Measurements from ENCODE around the gene CKAP4. TPM values are rescaled to one million over a fixed set of nuclear protein-coding genes. Genes with fewer than 3 reads are reported as not detected.

Gene CKAP4
- total RNA-seq, 1 experiment from 2014 or later, result 62.4 TPM

- Histone ChIP-seq H3K4me2 (ENCODE audit: insufficient read depth, insufficient read length, low read length) (no peak overlapping the region), H4K8ac (replicated peaks; ENCODE audit: insufficient read length, low read depth, low read length) (no peak overlapping the region), H2BK120ac (ENCODE audit: low read depth, low read length, poor library complexity, severe bottlenecking) (no peak overlapping the region), H3K4ac (ENCODE audit: low read depth, low read length) (no peak overlapping the region), H4K5ac (ENCODE audit: insufficient read length, low read depth, low read length) (no peak overlapping the region), H4K20me1 (ENCODE audit: control insufficient read depth, insufficient read depth, insufficient read length) (no peaks in the 10 kb centered on the region), H2AFZ (ENCODE audit: low read length) (no peak overlapping the region), H3K4me1 (ENCODE audit: insufficient read depth, low read length) (no peaks in the 10 kb centered on the region), H3K27me3 (ENCODE audit: insufficient read depth, low read length) (no peaks in the 10 kb centered on the region), H3K23me2 (ENCODE audit: insufficient read length, low read depth, low read length, poor library complexity, severe bottlenecking) (no peaks in the 10 kb centered on the region), H4K91ac (ENCODE audit: insufficient read length, low read depth, low read length) (no peak overlapping the region), H2BK5ac (ENCODE audit: insufficient read length, low read length) (no peak overlapping the region), H3K9ac (ENCODE audit: extremely low read depth, insufficient read length, low read length) (no peak overlapping the region), H3K18ac (ENCODE audit: insufficient read length, low read depth, low read length) (no peak overlapping the region), H2BK20ac (ENCODE audit: low read depth, low read length, poor library complexity, severe bottlenecking) (no peak overlapping the region), H2BK12ac (ENCODE audit: insufficient read length, low read depth, low read length) (no peak overlapping the region), H3K79me1 (ENCODE audit: insufficient read depth, low read depth, low read length, poor library complexity, severe bottlenecking) (no peaks in the 10 kb centered on the region), H3K9me3 (ENCODE audit: control insufficient read depth, low read depth, low read length) (no peaks in the 10 kb centered on the region), H3K27ac (ENCODE audit: insufficient read length, low read depth, low read length) (no peak overlapping the region), H3T11ph (ENCODE audit: low read length) (no peak overlapping the region), H3K14ac (ENCODE audit: insufficient read depth, low read length) (no peak overlapping the region), H2AK5ac (ENCODE audit: insufficient read length, low read length) (no peak overlapping the region), H3K23ac (ENCODE audit: insufficient read length, low read depth, low read length) (no peak overlapping the region), H2BK15ac (ENCODE audit: low read depth, low read length) (no peak overlapping the region), H3K56ac (ENCODE audit: insufficient read length, low read depth, low read length) (no peak overlapping the region), H3K79me2 (ENCODE audit: insufficient read depth, low read length) (no peaks in the 10 kb centered on the region)
- H3K27ac Mint-ChIP-seq, result no peak overlapping the region
- H3K27me3 Mint-ChIP-seq (ENCODE audit: low read depth), result peaks cover 2% of the 10 kb centered on the region; the same call in 1 of the 2 replicates
- no CpG with 5 or more reads among the region's 8 CpGs for WGBS (ENCODE audit: extremely low coverage, insufficient read length, low lambda C conversion rate)
- peaks cover 5 to 6% of the 10 kb centered on the region in 2 experiments; a peak in 3 of 4 replicates for H3K4me1 Mint-ChIP-seq
- peak; percentile 11 for DNase-seq
- TF ChIP-seq CTCF (conservative IDR thresholded peaks at IDR 0.05), result no peak
- no peaks in the 10 kb centered on the region; a peak in 1 of 7 replicates for H3K36me3 Mint-ChIP-seq (ENCODE audit: insufficient read depth in 1 of 3, low read depth in 3 of 3)
- peaks cover 0 to 2% of the 10 kb centered on the region in 2 experiments; a peak in 1 of 5 replicates for H3K9me3 Mint-ChIP-seq
- H3K4me3 Mint-ChIP-seq, result no peak overlapping the region
Measured at GRCh38 chr12:106227641-106228319, 20.0 kb downstream of the CKAP4 start.

All from H9 (cell line).